Bronchial epithelial cell (primary cell): ENCODE results near the gene HES6. TPM values are rescaled to one million over a fixed set of nuclear protein-coding genes. Genes with fewer than 3 reads are reported as not detected.
"Not testable (repeated sequence)": the region's sequence is repeated elsewhere in the genome, so short reads cannot be mapped to it uniquely, and the experiment has no call there.

Experiments
- DNase-seq: peaks from one replicate; pipeline ENCODE4 v3.0.0-alpha.2; 2010; ENCODE audit warnings: low read depth
- FAIRE-seq: peaks from 2 replicates; lab custom pipeline; 2011; peaks lifted over from hg19 to GRCh38; lab: Jason Lieb, UNC
- H3K27me3 ChIP-seq: 2 replicates; pipeline ENCODE4 v1.5.1; 2011; ENCODE audit warnings: low read length; ENCODE audit not compliant: control insufficient read depth, insufficient read depth
- H3K36me3 ChIP-seq: 2 replicates; pipeline ENCODE4 v1.5.1; 2011; ENCODE audit warnings: low read length; ENCODE audit not compliant: control insufficient read depth, insufficient read depth
- H3K4me3 ChIP-seq: 2 replicates; pipeline ENCODE4 v1.5.1; 2011; ENCODE audit warnings: mild to moderate bottlenecking, low read depth, low read length, control low read depth
- CTCF ChIP-seq: IDR thresholded peaks from 2 replicates; pipeline ENCODE4 v1.5.1; 2011; ENCODE audit warnings: mild to moderate bottlenecking, moderate library complexity, low read length, control low read depth, inconsistent platforms; ENCODE audit not compliant: insufficient read depth, severe bottlenecking
- total RNA-seq: library from RNA; depleted of rRNA; stranded (reverse); fragments of >200 nt; gene quantifications from 2 replicates; pipeline ENCODE4 v1.2.1, GENCODE V29; 2014

The HES6 gene
- total RNA-seq, 1 donor from 2014 or later, result 36.1 TPM

GRCh38 chr2:238277695-238278094 is 37.9 kb upstream of the HES6 start:
- peaks cover 26% of the 10 kb centered on the region for H3K36me3 ChIP-seq
- peak; percentile 25 for TF ChIP-seq CTCF
- FAIRE-seq (no peak), DNase-seq (no peak)
- H3K27me3 ChIP-seq, result no peaks in the 10 kb centered on the region
- H3K4me3 ChIP-seq, result no peak overlapping the region

- DNase-seq (no peak), FAIRE-seq (no peak)
- no peak for TF ChIP-seq CTCF
- H3K27me3 ChIP-seq, result no peaks in the 10 kb centered on the region
- peaks cover 40% of the 10 kb centered on the region for H3K36me3 ChIP-seq
- H3K4me3 ChIP-seq, result no peak overlapping the region
These were observed 34.5 kb upstream of the HES6 start for GRCh38 chr2:238274152-238274865.

GRCh38 chr2:238273433-238273832 is 33.6 kb upstream of the HES6 start:
- FAIRE-seq, H3K4me3 ChIP-seq: not testable (repeated sequence)
- peaks cover 40% of the 10 kb centered on the region for H3K36me3 ChIP-seq

GRCh38 chr2:238272156-238272555 is 32.3 kb upstream of the HES6 start:
- H3K27me3 ChIP-seq, result no peaks in the 10 kb centered on the region
- H3K4me3 ChIP-seq, result no peak overlapping the region
- FAIRE-seq (no peak), DNase-seq (no peak)
- H3K36me3 ChIP-seq, result peaks cover 45% of the 10 kb centered on the region
- no peak for TF ChIP-seq CTCF

More at GRCh38 chr2:238273433-238273832, 33.6 kb upstream of the HES6 start:
- not testable (repeated sequence) for DNase-seq, H3K27me3 ChIP-seq

GRCh38 chr2:238271686-238272085 is 31.8 kb upstream of the HES6 start:
- peaks cover 44% of the 10 kb centered on the region for H3K36me3 ChIP-seq
- not testable (repeated sequence) for FAIRE-seq, H3K4me3 ChIP-seq, DNase-seq, H3K27me3 ChIP-seq

- DNase-seq (no peak), FAIRE-seq (peak; percentile 47)
- Histone ChIP-seq H3K4me3 (no peak overlapping the region), H3K36me3 (peaks cover 41% of the 10 kb centered on the region), H3K27me3 (no peaks in the 10 kb centered on the region)
- no peak for TF ChIP-seq CTCF
These were observed 31.3 kb upstream of the HES6 start for GRCh38 chr2:238271061-238271554.
